ENCODE data around the gene CDH11.

CDH11 gene

GRCh38 chr16:64989050-64989449, 132.8 kb downstream of the CDH11 start:
- CTCF ChIA-PET: no interaction called here
- no peak for TF ChIP-seq CTCF (IDR thresholded peaks at IDR 0.05; ENCODE audit: insufficient read depth, low read length, missing control alignments)
- no peak overlapping the region for H3K4me3 ChIP-seq (ENCODE audit: low read depth, low read length)
- POLR2A ChIA-PET: no interaction called here
- DNase-seq (ENCODE audit: low read depth, low spot score): no peak

GRCh38 chr16:64983963-64984362, 137.9 kb downstream of the CDH11 start:
- ChIA-PET CTCF (interaction anchor here (0.9 to 2.1 kb wide), 5 partner anchors 9 to 1044 kb away, joined by 3 to 11 read pairs (median 3); no protein-coding TSS in a partner anchor), POLR2A (no interaction called here)
- no peak for DNase-seq (ENCODE audit: low read depth, low spot score)
- peak; percentile 72 for TF ChIP-seq CTCF (IDR thresholded peaks at IDR 0.05; ENCODE audit: insufficient read depth, low read length, missing control alignments)
- H3K4me3 ChIP-seq (ENCODE audit: low read depth, low read length): no peak overlapping the region

GRCh38 chr16:64983231-64983630, 138.6 kb downstream of the CDH11 start:
- no peak for TF ChIP-seq CTCF (IDR thresholded peaks at IDR 0.05; ENCODE audit: insufficient read depth, low read length, missing control alignments)
- no peak overlapping the region for H3K4me3 ChIP-seq (ENCODE audit: low read depth, low read length)
- ChIA-PET CTCF (interaction anchor here (0.7 to 2.1 kb wide), 5 partner anchors 8 to 1043 kb away, joined by 3 to 11 read pairs (median 3); no protein-coding TSS in a partner anchor), POLR2A (no interaction called here)
- no peak for DNase-seq (ENCODE audit: low read depth, low spot score)

- ChIA-PET POLR2A (no interaction called here), CTCF (interaction anchor here (0.7 kb wide), 1 partner anchor 11 kb away, joined by 3 read pairs; no protein-coding TSS in a partner anchor)
- no peak overlapping the region for H3K4me3 ChIP-seq (ENCODE audit: low read depth, low read length)
- TF ChIP-seq CTCF (IDR thresholded peaks at IDR 0.05; ENCODE audit: insufficient read depth, low read length, missing control alignments): no peak
- DNase-seq (ENCODE audit: low read depth, low spot score): no peak
These were observed 139.3 kb downstream of the CDH11 start for GRCh38 chr16:64982581-64982980.

GRCh38 chr16:64981568-64982281, 140.1 kb downstream of the CDH11 start:
- CTCF ChIA-PET: interaction anchor here (0.8 kb wide), 1 partner anchor 136 kb away, joined by 3 read pairs; no protein-coding TSS in a partner anchor
- DNase-seq (ENCODE audit: low read depth, low spot score): no peak
- H3K4me3 ChIP-seq (ENCODE audit: low read depth, low read length): no peak overlapping the region
- no peak for TF ChIP-seq CTCF (IDR thresholded peaks at IDR 0.05; ENCODE audit: insufficient read depth, low read length, missing control alignments)
- POLR2A ChIA-PET: no interaction called here

GRCh38 chr16:64977206-64977920, 144.5 kb downstream of the CDH11 start:
- no peak for TF ChIP-seq CTCF (IDR thresholded peaks at IDR 0.05; ENCODE audit: insufficient read depth, low read length, missing control alignments)
- no peak for DNase-seq (ENCODE audit: low read depth, low spot score)
- no peak overlapping the region for H3K4me3 ChIP-seq (ENCODE audit: low read depth, low read length)
- ChIA-PET CTCF (interaction anchor here (2.2 kb wide), 1 partner anchor 9 kb away, joined by 7 read pairs; no protein-coding TSS in a partner anchor), POLR2A (no interaction called here)
